ENCODE data around the gene SH3PXD2B.

The SH3PXD2B gene

GRCh38 chr5:172454358-172455086, at the start of gene SH3PXD2B:
TSS of gene SH3PXD2B (minus strand) at chr5:172454525. CDS start at chr5:172454352, 173 bp downstream.
- peak; percentile 51 for DNase-seq

- no peak for DNase-seq
Observed at GRCh38 chr5:172502969-172503368, 48.6 kb upstream of the SH3PXD2B start.

GRCh38 chr5:172502410-172502809, 48.1 kb upstream of the SH3PXD2B start:
- no peak for DNase-seq

GRCh38 chr5:172501708-172502320, 47.5 kb upstream of the SH3PXD2B start:
- no peak for DNase-seq

GRCh38 chr5:172499287-172499686, 45.0 kb upstream of the SH3PXD2B start:
- no peak for DNase-seq

- DNase-seq, result no peak
Observed at GRCh38 chr5:172498431-172499129, 44.3 kb upstream of the SH3PXD2B start.

GRCh38 chr5:172497591-172498255, 43.4 kb upstream of the SH3PXD2B start:
- DNase-seq, result no peak

- DNase-seq, result no peak
Observed at GRCh38 chr5:172496671-172497371, 42.5 kb upstream of the SH3PXD2B start.

- no peak for DNase-seq
Observed at GRCh38 chr5:172494630-172495505, 40.5 kb upstream of the SH3PXD2B start.

GRCh38 chr5:172493906-172494305, 39.6 kb upstream of the SH3PXD2B start:
- DNase-seq, result no peak

- no peak for DNase-seq
Observed at GRCh38 chr5:172493461-172493860, 39.1 kb upstream of the SH3PXD2B start.

GRCh38 chr5:172493002-172493401, 38.7 kb upstream of the SH3PXD2B start:
- no peak for DNase-seq

- DNase-seq, result no peak
Observed at GRCh38 chr5:172492097-172492840, 37.9 kb upstream of the SH3PXD2B start.

GRCh38 chr5:172491481-172491880, 37.2 kb upstream of the SH3PXD2B start:
- DNase-seq, result no peak

- DNase-seq, result no peak
Observed at GRCh38 chr5:172490514-172491461, 36.5 kb upstream of the SH3PXD2B start.

- no peak for DNase-seq
Observed at GRCh38 chr5:172488221-172488620, 33.9 kb upstream of the SH3PXD2B start.

- DNase-seq, result no peak
Observed at GRCh38 chr5:172487671-172488070, 33.3 kb upstream of the SH3PXD2B start.

GRCh38 chr5:172486912-172487311, 32.6 kb upstream of the SH3PXD2B start:
- no peak for DNase-seq

- DNase-seq, result no peak
Observed at GRCh38 chr5:172486451-172486850, 32.1 kb upstream of the SH3PXD2B start.
